Cardiac muscle cell (in vitro differentiated cells and primary cell): Measurements from ENCODE around the gene CALML6. TPM values are rescaled to one million over a fixed set of nuclear protein-coding genes. Genes with fewer than 3 reads are reported as not detected.

ENCODE experiments used
- DNase-seq, 2 donors: peaks; one replicate each; pipeline versions ENCODE4 v3.0.0 to v3.0.0-alpha.2; 2010 to 2017; ENCODE audit warnings: low read depth in 1 of 2, low spot score in 1 of 2
- H3K27ac ChIP-seq: fragments of 200-600 bp; sonication (generic); 2 replicates; pipeline ENCODE4 v1.5.1; 2016
- H3K27me3 ChIP-seq: fragments of 200-600 bp; sonication (generic); 2 replicates; pipeline ENCODE4 v1.6.0; 2016; ENCODE audit warnings: control low read depth
- H3K36me3 ChIP-seq: fragments of 200-600 bp; sonication (generic); 2 replicates; pipeline ENCODE4 v1.5.1; 2016; ENCODE audit warnings: control low read depth
- H3K4me1 ChIP-seq: fragments of 200-600 bp; sonication (generic); 2 replicates; pipeline ENCODE4 v1.8.1; 2017; ENCODE audit warnings: low read depth, mild to moderate bottlenecking, mixed run types
- H3K4me3 ChIP-seq: fragments of 200-600 bp; sonication (generic); 2 replicates; pipeline ENCODE4 v1.5.1; 2016; ENCODE audit warnings: mild to moderate bottlenecking
- H3K9me3 ChIP-seq: fragments of 200-600 bp; sonication (generic); 2 replicates; pipeline ENCODE4 v1.5.1; 2017; ENCODE audit warnings: low read depth, mild to moderate bottlenecking, control low read depth
- polyA plus RNA-seq: library from polyadenylated mRNA; unstranded; fragments of >200 nt; fragmentation: Nextera tagmentation; extraction: Ambion mirVana; gene quantifications from 2 replicates; pipeline ENCODE4 v1.2.1, GENCODE V29; 2016
- total RNA-seq: library from RNA; depleted of rRNA; stranded (reverse); fragments of >200 nt; gene quantifications from 2 replicates; pipeline ENCODE4 v1.2.3, GENCODE V29; 2016
- TF ChIP-seq, protein P1 (sequence below): IDR thresholded peaks from 2 replicates; pipeline ENCODE4 v1.5.1; 2012; ENCODE audit warnings: low read depth, mild to moderate bottlenecking, low read length

CALML6 gene
- total and polyA plus RNA-seq, 2 experiments from 2014 or later: 0.28 to 0.63 TPM

DNA sequence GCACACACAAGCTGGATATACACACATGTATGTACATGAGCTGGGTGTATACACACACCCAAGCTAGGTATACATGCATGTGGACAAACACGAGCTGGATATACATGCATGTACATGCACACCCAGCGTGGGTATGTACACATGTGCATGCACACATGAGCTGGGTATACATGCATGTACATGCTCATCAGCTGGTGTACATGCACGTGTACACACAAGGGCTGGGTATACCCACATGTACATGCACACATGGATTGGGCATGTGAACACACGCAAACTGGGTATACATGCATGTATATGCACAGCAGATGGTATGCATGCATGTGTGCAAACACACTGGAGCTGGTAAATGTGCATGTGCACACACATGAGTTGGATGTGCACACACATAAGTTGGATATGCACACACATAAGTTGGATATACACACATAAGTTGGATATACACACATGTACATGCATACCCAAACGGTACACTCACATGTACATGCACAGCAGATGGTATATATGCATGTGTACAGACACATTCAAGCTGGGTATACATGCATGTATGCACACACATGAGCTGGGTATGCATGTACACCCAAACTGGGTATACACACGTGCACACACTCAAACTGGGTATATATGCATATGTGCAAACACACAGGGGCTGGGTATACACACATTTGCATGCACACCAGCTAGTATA, 16.7 kb upstream of the CALML6 start:
- peaks cover 11% of the 10 kb centered on the region for H3K4me1 ChIP-seq
- TF ChIP-seq, protein P1, sequence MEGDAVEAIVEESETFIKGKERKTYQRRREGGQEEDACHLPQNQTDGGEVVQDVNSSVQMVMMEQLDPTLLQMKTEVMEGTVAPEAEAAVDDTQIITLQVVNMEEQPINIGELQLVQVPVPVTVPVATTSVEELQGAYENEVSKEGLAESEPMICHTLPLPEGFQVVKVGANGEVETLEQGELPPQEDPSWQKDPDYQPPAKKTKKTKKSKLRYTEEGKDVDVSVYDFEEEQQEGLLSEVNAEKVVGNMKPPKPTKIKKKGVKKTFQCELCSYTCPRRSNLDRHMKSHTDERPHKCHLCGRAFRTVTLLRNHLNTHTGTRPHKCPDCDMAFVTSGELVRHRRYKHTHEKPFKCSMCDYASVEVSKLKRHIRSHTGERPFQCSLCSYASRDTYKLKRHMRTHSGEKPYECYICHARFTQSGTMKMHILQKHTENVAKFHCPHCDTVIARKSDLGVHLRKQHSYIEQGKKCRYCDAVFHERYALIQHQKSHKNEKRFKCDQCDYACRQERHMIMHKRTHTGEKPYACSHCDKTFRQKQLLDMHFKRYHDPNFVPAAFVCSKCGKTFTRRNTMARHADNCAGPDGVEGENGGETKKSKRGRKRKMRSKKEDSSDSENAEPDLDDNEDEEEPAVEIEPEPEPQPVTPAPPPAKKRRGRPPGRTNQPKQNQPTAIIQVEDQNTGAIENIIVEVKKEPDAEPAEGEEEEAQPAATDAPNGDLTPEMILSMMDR: no peak
- no peak for DNase-seq
- no peaks in the 10 kb centered on the region for H3K27me3 ChIP-seq
- H3K4me3 ChIP-seq: no peak overlapping the region
- H3K9me3 ChIP-seq: no peaks in the 10 kb centered on the region
- H3K27ac ChIP-seq: no peak overlapping the region
- H3K36me3 ChIP-seq: no peaks in the 10 kb centered on the region

DNA sequence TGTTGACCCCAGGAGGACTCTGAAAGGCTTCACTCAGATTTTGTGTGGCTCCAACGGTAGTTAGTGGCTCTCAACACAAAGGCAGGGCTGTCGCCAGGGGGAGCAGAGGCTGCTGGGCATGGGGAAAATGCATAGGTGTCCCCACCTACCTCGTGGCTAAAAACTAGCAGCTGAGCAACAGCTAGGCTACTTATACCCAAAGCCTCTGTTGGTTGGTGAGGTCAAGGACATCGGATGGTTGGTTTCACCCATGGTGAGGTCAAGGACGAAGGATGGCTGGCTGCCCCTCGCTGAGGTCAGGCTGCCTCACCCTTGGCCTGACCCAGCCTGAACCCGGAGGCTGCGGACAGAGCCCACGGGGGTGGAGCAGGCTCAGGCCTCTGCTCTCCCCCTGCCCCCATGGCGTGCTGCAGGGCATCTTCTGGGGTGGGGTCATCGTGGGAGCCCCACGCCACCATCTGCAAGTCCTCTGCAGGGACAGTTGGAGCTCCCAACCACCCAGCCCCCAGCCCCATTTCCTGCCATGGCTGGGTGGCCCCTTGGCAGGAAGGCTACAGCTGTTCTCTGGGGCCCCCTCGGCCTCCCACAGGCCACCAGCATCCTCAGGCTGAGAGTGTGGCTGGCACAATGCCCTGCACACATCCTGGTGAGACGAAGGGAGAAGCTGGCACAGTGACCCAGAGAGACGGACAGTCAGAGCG, 15.6 kb upstream of the CALML6 start:
- TF ChIP-seq, protein P1: no peak
- no peaks in the 10 kb centered on the region for H3K36me3 ChIP-seq
- no peak for DNase-seq
- H3K27ac ChIP-seq: no peak overlapping the region
- H3K9me3 ChIP-seq: no peaks in the 10 kb centered on the region
- peaks cover 10% of the 10 kb centered on the region for H3K4me1 ChIP-seq
- H3K4me3 ChIP-seq: no peak overlapping the region
- H3K27me3 ChIP-seq: no peaks in the 10 kb centered on the region

DNA sequence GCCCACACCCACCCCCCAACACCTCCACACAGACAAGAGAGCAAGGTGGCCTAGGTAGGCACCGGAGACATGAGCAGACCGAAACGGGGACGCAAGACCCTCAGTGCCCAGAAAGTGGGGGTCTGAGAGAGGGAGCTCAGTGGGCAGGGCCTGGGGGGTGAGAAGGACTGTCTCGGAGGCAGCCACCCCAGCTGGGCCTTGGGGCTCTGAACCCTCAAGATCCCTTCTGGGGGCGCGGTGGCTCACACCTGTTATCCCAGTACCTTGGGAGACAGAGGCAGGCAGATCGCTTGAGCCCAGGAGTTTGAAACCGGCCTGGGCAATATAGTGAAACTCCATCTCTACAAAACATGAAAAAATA, 15.1 kb upstream of the CALML6 start:
- H3K4me1 ChIP-seq: peaks cover 5% of the 10 kb centered on the region
- no peaks in the 10 kb centered on the region for H3K27me3 ChIP-seq
- no peaks in the 10 kb centered on the region for H3K9me3 ChIP-seq
- no peak overlapping the region for H3K27ac ChIP-seq
- TF ChIP-seq, protein P1: no peak
- no peaks in the 10 kb centered on the region for H3K36me3 ChIP-seq
- H3K4me3 ChIP-seq: no peak overlapping the region
- no peak for DNase-seq

- Histone ChIP-seq H3K27ac (no peak overlapping the region), H3K27me3 (no peaks in the 10 kb centered on the region), H3K4me1 (no peaks in the 10 kb centered on the region), H3K9me3 (no peaks in the 10 kb centered on the region), H3K36me3 (no peaks in the 10 kb centered on the region), H3K4me3 (no peak overlapping the region)
- DNase-seq: no peak
- TF ChIP-seq, protein P1: no peak
These were observed 14.0 kb upstream of the CALML6 start for GRCh38 chr1:1900883-1901640.

GRCh38 chr1:1901641-1902294, 13.3 kb upstream of the CALML6 start:
- TF ChIP-seq, protein P1: no peak
- no peaks in the 10 kb centered on the region for H3K9me3 ChIP-seq
- DNase-seq: no peak
- no peaks in the 10 kb centered on the region for H3K27me3 ChIP-seq
- H3K27ac ChIP-seq: no peak overlapping the region
- no peaks in the 10 kb centered on the region for H3K4me1 ChIP-seq
- no peaks in the 10 kb centered on the region for H3K36me3 ChIP-seq
- no peak overlapping the region for H3K4me3 ChIP-seq
